SK-N-SH treated with all-trans-retinoic acid at 6 μM for 48 hours (cell line): ENCODE measurements around the gene INO80B.

Source experiments
- ATAC-seq: fragments of 200-7000 bp; cut with Tn5 transposase; 3 replicates; pipeline ENCODE4 v1.9.1; 2020; ENCODE audit warnings: mild to moderate bottlenecking, moderate library complexity
- ARNTL ChIP-seq: fragments of 450-650 bp; formaldehyde crosslinking; IDR thresholded peaks from 2 replicates; pipeline ENCODE4 v1.5.0; 2020; ENCODE audit warnings: low read depth, mild to moderate bottlenecking, moderate library complexity, borderline replicate concordance
- BACH2 ChIP-seq: fragments of 250-450 bp; sonication (Bioruptor Pico); IDR thresholded peaks from 2 replicates; pipeline ENCODE4 v1.9.0; 2021; ENCODE audit warnings: mild to moderate bottlenecking, borderline replicate concordance
- CREB5 ChIP-seq: fragments of 250-450 bp; sonication (Bioruptor Pico); IDR thresholded peaks from 2 replicates; pipeline ENCODE4 v1.5.1; 2020; ENCODE audit warnings: low read depth, mild to moderate bottlenecking, moderate library complexity
- CSDC2 ChIP-seq: fragments of 250-450 bp; sonication (Bioruptor Pico); IDR thresholded peaks from 2 replicates; pipeline ENCODE4 v1.5.0; 2020; ENCODE audit warnings: mild to moderate bottlenecking, moderate library complexity
- CSRNP3 ChIP-seq: fragments of 250-450 bp; sonication (Bioruptor Pico); IDR thresholded peaks from 2 replicates; pipeline ENCODE4 v1.5.1; 2021; ENCODE audit warnings: mild to moderate bottlenecking, moderate library complexity
- ESRRG ChIP-seq: fragments of 250-450 bp; sonication (Bioruptor Pico); IDR thresholded peaks from 2 replicates; pipeline ENCODE4 v1.6.1; 2021; ENCODE audit warnings: mild to moderate bottlenecking
- GLIS3 ChIP-seq: fragments of 250-450 bp; sonication (Bioruptor Pico); IDR thresholded peaks from 2 replicates; pipeline ENCODE4 v1.5.0; 2020; ENCODE audit warnings: mild to moderate bottlenecking, moderate library complexity
- ISL1 ChIP-seq: fragments of 250-450 bp; sonication (Bioruptor Pico); IDR thresholded peaks from 2 replicates; pipeline ENCODE4 v2.1.2; 2022; ENCODE audit warnings: mild to moderate bottlenecking, moderate library complexity
- PATZ1 ChIP-seq: fragments of 250-450 bp; sonication (Bioruptor Pico); IDR thresholded peaks from 2 replicates; pipeline ENCODE4 v1.8.0; 2020; ENCODE audit warnings: mild to moderate bottlenecking, moderate library complexity, borderline replicate concordance
- POU6F1 ChIP-seq: fragments of 250-450 bp; sonication (Bioruptor Pico); IDR thresholded peaks from 2 replicates; pipeline ENCODE4 v1.8.0; 2021; ENCODE audit warnings: low read depth, mild to moderate bottlenecking, moderate library complexity, borderline replicate concordance
- PPARA ChIP-seq: fragments of 250-450 bp; sonication (Bioruptor Pico); IDR thresholded peaks from 2 replicates; pipeline ENCODE4 v1.5.0; 2020; ENCODE audit warnings: mild to moderate bottlenecking, borderline replicate concordance
- SNAI2 ChIP-seq: fragments of 250-450 bp; sonication (Bioruptor Pico); IDR thresholded peaks from 2 replicates; pipeline ENCODE4 v1.5.0; 2020; ENCODE audit warnings: mild to moderate bottlenecking, moderate library complexity
- TCF4 ChIP-seq: fragments of 250-450 bp; sonication (Bioruptor Pico); IDR thresholded peaks from 2 replicates; pipeline ENCODE4 v1.8.0; 2021; ENCODE audit warnings: mild to moderate bottlenecking, moderate library complexity, borderline replicate concordance
- TOX ChIP-seq: fragments of 250-450 bp; sonication (Bioruptor Pico); IDR thresholded peaks from 2 replicates; pipeline ENCODE4 v1.8.0; 2021; ENCODE audit warnings: mild to moderate bottlenecking, moderate library complexity, borderline replicate concordance
- TSHZ2 ChIP-seq: fragments of 250-450 bp; sonication (Bioruptor Pico); IDR thresholded peaks from 2 replicates; pipeline ENCODE4 v1.5.0; 2020; ENCODE audit warnings: mild to moderate bottlenecking, moderate library complexity
- ZFP3 ChIP-seq: fragments of 250-450 bp; sonication (Bioruptor Pico); IDR thresholded peaks from 2 replicates; pipeline ENCODE4 v1.5.0; 2020; ENCODE audit warnings: mild to moderate bottlenecking, moderate library complexity
- ZFP30 ChIP-seq: fragments of 450-650 bp; formaldehyde crosslinking; IDR thresholded peaks from 2 replicates; pipeline ENCODE4 v1.5.0; 2022; ENCODE audit warnings: mild to moderate bottlenecking, moderate library complexity
- ZNF565 ChIP-seq: fragments of 450-650 bp; formaldehyde crosslinking; conservative IDR thresholded peaks from 2 replicates; pipeline ENCODE4 v1.5.0; 2020; ENCODE audit warnings: low read depth, mild to moderate bottlenecking, moderate library complexity
- ZNF70 ChIP-seq: fragments of 450-650 bp; formaldehyde crosslinking; IDR thresholded peaks from 2 replicates; pipeline ENCODE4 v1.5.0; 2020; ENCODE audit warnings: mild to moderate bottlenecking, moderate library complexity
- ZNF8 ChIP-seq: fragments of 450-650 bp; formaldehyde crosslinking; IDR thresholded peaks from 2 replicates; pipeline ENCODE4 v1.5.0; 2020; ENCODE audit warnings: mild to moderate bottlenecking, moderate library complexity

The INO80B gene

GRCh38 chr2:74429487-74430451, 25.1 kb upstream of the INO80B start:
- TF ChIP-seq GLIS3 (CRISPR knock-in tag) = no peak
- TF ChIP-seq ZNF8 (CRISPR knock-in tag) = no peak
- TF ChIP-seq CSRNP3 (CRISPR knock-in tag) = no peak
- TF ChIP-seq POU6F1 (CRISPR knock-in tag) = no peak
- no peak for TF ChIP-seq CSDC2
- TF ChIP-seq CREB5 (CRISPR knock-in tag) = no peak
- TF ChIP-seq ESRRG (CRISPR knock-in tag) = no peak
- no peak for TF ChIP-seq BACH2 (CRISPR knock-in tag)
- TF ChIP-seq PPARA (CRISPR knock-in tag) = no peak
- no peak for TF ChIP-seq ARNTL (CRISPR knock-in tag)
- TF ChIP-seq PATZ1 (CRISPR knock-in tag) = no peak
- TF ChIP-seq ZNF565 (CRISPR knock-in tag) = no peak
- TF ChIP-seq TOX (CRISPR knock-in tag) = no peak
- no peak for TF ChIP-seq ZFP3 (CRISPR knock-in tag)
- TF ChIP-seq SNAI2 (CRISPR knock-in tag) = no peak
- no peak for TF ChIP-seq ZFP30
- ATAC-seq = no peak; the same call in 2 of the 3 replicates

- TF ChIP-seq BACH2 (CRISPR knock-in tag) (no peak), TOX (CRISPR knock-in tag) (no peak), CSDC2 (no peak), TCF4 (CRISPR knock-in tag) (no peak), ZFP30 (no peak)
- no peak for ATAC-seq
Observed at GRCh38 chr2:74430502-74430901, 24.4 kb upstream of the INO80B start.

- TF ChIP-seq GLIS3 (CRISPR knock-in tag) (no peak), TSHZ2 (no peak), CSRNP3 (CRISPR knock-in tag) (no peak), ZNF565 (CRISPR knock-in tag) (no peak), ZFP30 (no peak), PPARA (CRISPR knock-in tag) (no peak), ZNF70 (CRISPR knock-in tag) (no peak), ISL1 (CRISPR knock-in tag) (no peak), SNAI2 (CRISPR knock-in tag) (no peak), TOX (CRISPR knock-in tag) (no peak)
- ATAC-seq = no peak
Observed at GRCh38 chr2:74436111-74436805, 18.6 kb upstream of the INO80B start.
